Heart right ventricle (tissue), 16 donors: ENCODE results near the gene CASK. TPM values are rescaled to one million over a fixed set of nuclear protein-coding genes. Genes with fewer than 3 reads are reported as not detected.
A peak's percentile ranks its signal among the peaks of the same experiment; 100 is the strongest.

ENCODE experiments used
- ATAC-seq, 8 donors: fragments of 200-7000 bp; cut with Tn5 transposase; one replicate each; pipeline ENCODE4 v1.9.1; 2020; ENCODE audit warnings: mild to moderate bottlenecking in 8 of 8, moderate library complexity in 8 of 8, moderate number of reproducible peaks in 1 of 8
- DNase-seq, 2 donors: peaks; one replicate each; pipeline ENCODE4 v3.0.0-alpha.2; 2020
- H3K27ac ChIP-seq, 10 donors: fragments of 200-600 bp; sonication (generic) in 2 of 10; one replicate each; pipeline versions ENCODE4 v1.5.0 to v1.8.0; 2020 to 2022; ENCODE audit warnings: mild to moderate bottlenecking in 3 of 10
- H3K27me3 ChIP-seq, 7 donors: fragments of 200-600 bp; one replicate each; pipeline ENCODE4 v1.8.0; 2021 to 2022; ENCODE audit warnings: mild to moderate bottlenecking in 2 of 7
- H3K36me3 ChIP-seq, 9 donors: fragments of 200-600 bp; sonication (generic) in 1 of 9; one replicate each; pipeline versions ENCODE4 v1.5.0 to v1.8.0; 2020 to 2022; ENCODE audit warnings: mild to moderate bottlenecking in 2 of 9
- H3K4me1 ChIP-seq, 9 donors: fragments of 200-600 bp; sonication (generic) in 1 of 9; one replicate each; pipeline versions ENCODE4 v1.5.0 to v1.8.0; 2020 to 2022; ENCODE audit warnings: mild to moderate bottlenecking in 4 of 9
- H3K4me3 ChIP-seq, 10 donors: fragments of 200-600 bp; sonication (generic) in 2 of 10; one replicate each; pipeline versions ENCODE4 v1.5.0 to v1.8.0; 2020 to 2022; ENCODE audit warnings: mild to moderate bottlenecking in 7 of 10, moderate library complexity in 2 of 10
- H3K9me3 ChIP-seq, 11 donors: fragments of 200-600 bp in 10 of 11; sonication (generic) in 2 of 11; one replicate each; pipeline versions ENCODE4 v1.5.0 to v1.8.0; 2013 to 2022; ENCODE audit warnings: mild to moderate bottlenecking in 2 of 11, control low read depth in 1 of 11, moderate library complexity in 1 of 11
- WGBS, 2 donors: extraction: QIAGEN DNeasy Blood & Tissue Kit; methylation state at CpG; one replicate each; pipeline ENCODE4 v1.1.7; 2013; ENCODE audit warnings: inconsistent platforms in 1 of 2; 5-methylcytosine and 5-hydroxymethylcytosine counted together
- intact Hi-C, 10 donors: fragments of 100-400 bp; cut with DNase I; formaldehyde crosslinking; loops; one replicate each; pipeline versions ENCODE4 v1.11.1 to v1.14.2; 2022
- polyA plus RNA-seq, 2 donors: library from polyadenylated mRNA; stranded (reverse); fragments of 200-250 nt; gene quantifications; one replicate each; pipeline ENCODE4 v1.2.3, GENCODE V29; 2013
- total RNA-seq, 10 donors: library from RNA; stranded (reverse); fragmentation: NEBNext Ultra II Directional in 3 of 10; extraction: Animal tissue kit (Norgen Biotek cat#: 25700) in 3 of 10; gene quantifications; one replicate each; pipeline versions ENCODE4 v1.2.1 to v1.2.4, GENCODE V29; 2021 to 2023
- TF ChIP-seq, protein P1 (sequence below), 9 donors: fragments of 200-600 bp; sonication (generic) in 2 of 9; IDR thresholded peaks; one replicate each; pipeline versions ENCODE4 v1.5.0 to v1.8.0; 2021 to 2022; ENCODE audit warnings: antibody characterized with exemption in 9 of 9, mild to moderate bottlenecking in 5 of 9, moderate library complexity in 1 of 9
- donor health status: Arrhythmogenic right ventricular cardiomyopathy.
- donor health status: ischemic (EF 13 %, LVEDD 7.1; RV severe dilation, severe dysfunction).
- donor health status: healthy with polysubstance abuse.
- donor health status: DM: no; HTN: yes; CAD: no.
- donor health status: DM: no; HTN: no; CAD: no.
- donor health status: ischemic (EF 25% LVEDD 6.9; RV normal size, moderate dysfunction).
- donor health status: ischemic (EF 25% LVEDD 5.7; RV mildly dilated, moderate dysfunction).
- donor health status: healthy.
- donor health status: DM: yes; HTN: yes; CAD: no.
- donor health status: Ischemic cardiomyopathy.
- donor health status: ischemic (EF 35%, LVEDD 5.7; RV mildly dilated, moderate dysfunction).
- donor health status: nonischemic (EF 11% LVEDD 7.7; RV severe dilation, severe dysfunction).
- donor health status: DM: yes; HTN: yes; CAD: no.
- donor health status: PGD.
- donor health status: ischemic (EF 29% LVEDD 5.4; RV normal size, mild dysfunction).
- donor health status: nonischemic (EF 23%, LVEDD 6.1; RV moderate dilation, normal function).

The CASK gene
- total and polyA plus RNA-seq, 12 donors, result 2.2 to 20.7 (median 12.7) TPM

DNA sequence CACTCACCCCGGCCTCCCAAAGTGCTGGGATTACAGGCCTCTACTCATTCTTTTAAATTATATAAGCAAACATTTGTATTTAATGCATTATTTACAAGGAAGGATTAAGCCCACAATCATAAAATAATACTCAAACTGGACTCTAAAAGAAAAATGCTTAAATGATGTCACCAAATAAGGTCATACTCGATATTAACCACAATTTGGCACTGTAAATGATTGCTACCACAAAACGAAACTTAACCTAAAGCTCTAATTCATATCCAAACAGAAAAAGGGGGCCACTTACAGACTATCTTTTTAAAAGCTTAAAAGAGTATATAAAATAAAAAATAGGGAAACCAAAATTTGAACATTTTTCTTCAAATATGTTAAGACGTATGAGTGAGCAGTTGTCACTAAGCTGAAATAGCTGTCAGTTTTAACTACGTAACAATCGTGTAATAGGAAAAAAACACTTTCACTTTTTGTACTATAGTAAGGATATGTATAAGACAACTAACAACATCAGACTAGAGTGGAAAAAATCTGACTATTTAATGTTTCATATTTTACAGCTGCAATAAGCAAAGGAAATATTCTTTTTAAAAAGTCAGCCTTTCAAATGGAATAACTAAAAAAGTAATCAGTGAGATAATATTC, 342.8 kb downstream of the CASK start:
- 79 to 85% methylated on average over 6 of the region's 6 CpGs for WGBS, 2 donors
- peaks cover 0 to 19% (median 0%) of the 10 kb centered on the region in 7 donors for H3K27me3 ChIP-seq
- H3K27ac ChIP-seq, result no peak overlapping the region
- no peaks in the 10 kb centered on the region for H3K4me1 ChIP-seq
- DNase-seq (no peak), ATAC-seq (no peak)
- H3K4me3 ChIP-seq, result no peak overlapping the region
- H3K36me3 ChIP-seq, result peaks cover 0 to 29% (median 0%) of the 10 kb centered on the region in 9 donors
- H3K9me3 ChIP-seq, result no peaks in the 10 kb centered on the region
- intact Hi-C loops, result no loop called here
- TF ChIP-seq, protein P1, sequence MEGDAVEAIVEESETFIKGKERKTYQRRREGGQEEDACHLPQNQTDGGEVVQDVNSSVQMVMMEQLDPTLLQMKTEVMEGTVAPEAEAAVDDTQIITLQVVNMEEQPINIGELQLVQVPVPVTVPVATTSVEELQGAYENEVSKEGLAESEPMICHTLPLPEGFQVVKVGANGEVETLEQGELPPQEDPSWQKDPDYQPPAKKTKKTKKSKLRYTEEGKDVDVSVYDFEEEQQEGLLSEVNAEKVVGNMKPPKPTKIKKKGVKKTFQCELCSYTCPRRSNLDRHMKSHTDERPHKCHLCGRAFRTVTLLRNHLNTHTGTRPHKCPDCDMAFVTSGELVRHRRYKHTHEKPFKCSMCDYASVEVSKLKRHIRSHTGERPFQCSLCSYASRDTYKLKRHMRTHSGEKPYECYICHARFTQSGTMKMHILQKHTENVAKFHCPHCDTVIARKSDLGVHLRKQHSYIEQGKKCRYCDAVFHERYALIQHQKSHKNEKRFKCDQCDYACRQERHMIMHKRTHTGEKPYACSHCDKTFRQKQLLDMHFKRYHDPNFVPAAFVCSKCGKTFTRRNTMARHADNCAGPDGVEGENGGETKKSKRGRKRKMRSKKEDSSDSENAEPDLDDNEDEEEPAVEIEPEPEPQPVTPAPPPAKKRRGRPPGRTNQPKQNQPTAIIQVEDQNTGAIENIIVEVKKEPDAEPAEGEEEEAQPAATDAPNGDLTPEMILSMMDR (IDR thresholded peaks at IDR 0.05), result no peak

DNA sequence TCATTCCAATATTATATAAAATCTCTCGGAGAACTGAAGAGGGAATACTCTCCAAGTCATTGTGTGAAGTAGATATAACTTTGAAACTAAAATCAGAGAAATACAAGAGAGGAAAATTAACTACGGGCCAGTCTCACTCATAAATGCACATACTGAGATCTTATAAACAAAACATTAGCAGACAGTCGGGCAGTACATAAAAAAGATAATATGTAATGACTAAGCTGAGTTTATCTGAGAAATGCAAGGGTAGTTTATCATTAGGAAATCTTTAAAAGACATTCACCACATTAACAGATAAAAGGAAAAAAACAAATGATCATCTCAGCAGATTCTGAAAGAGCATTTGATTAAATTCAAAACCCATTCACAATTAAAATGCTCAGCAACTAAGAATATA, 359.5 kb downstream of the CASK start:
- ATAC-seq (no peak), DNase-seq (no peak)
- no peaks in the 10 kb centered on the region for H3K36me3 ChIP-seq
- no peak overlapping the region for H3K4me3 ChIP-seq
- no peak overlapping the region for H3K27ac ChIP-seq
- intact Hi-C loops, result loop anchor here in 2 of 10 donors (10.0 kb wide), 1 partner anchor 191 kb away; no protein-coding TSS in a partner anchor
- H3K9me3 ChIP-seq, result peaks cover 0 to 7% (median 0%) of the 10 kb centered on the region in 11 donors
- TF ChIP-seq, protein P1 (IDR thresholded peaks at IDR 0.05), result no peak
- WGBS, 2 donors, result 74 to 79% methylated on average over 3 of the region's 3 CpGs
- H3K4me1 ChIP-seq, result peaks cover 0 to 28% (median 6%) of the 10 kb centered on the region in 9 donors
- H3K27me3 ChIP-seq, result peaks cover 0 to 14% (median 0%) of the 10 kb centered on the region in 7 donors

DNA sequence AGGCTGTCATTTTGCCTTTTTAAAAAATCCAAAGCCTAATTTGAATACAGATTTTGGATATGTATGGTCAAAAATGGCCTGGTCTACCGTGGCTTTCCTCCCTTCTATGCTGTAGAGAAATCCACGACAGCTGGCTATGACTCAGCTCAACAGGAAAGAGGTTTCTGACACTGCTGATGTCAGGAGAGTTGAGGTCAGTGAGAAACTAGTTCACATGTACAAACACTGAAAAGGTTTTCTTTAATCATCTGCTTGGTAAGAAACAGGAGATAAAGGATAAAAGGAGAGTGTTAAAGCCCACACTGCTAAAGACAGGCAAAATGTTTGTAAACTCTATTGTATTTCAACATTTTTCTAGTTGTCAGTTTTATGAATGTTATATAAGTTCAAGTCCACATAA, 362.3 kb downstream of the CASK start:
- DNase-seq (peak in 1 of 2 donors; percentile 31), ATAC-seq (peak in 6 of 8 donors; percentile 68 to 91 (median 74))
- no peaks in the 10 kb centered on the region for H3K36me3 ChIP-seq
- H3K9me3 ChIP-seq, result no peaks in the 10 kb centered on the region
- intact Hi-C loops, result loop anchor here in 2 of 10 donors (10.0 kb wide), 1 partner anchor 194 kb away; no protein-coding TSS in a partner anchor
- H3K4me3 ChIP-seq, result no peak overlapping the region
- peak overlapping the region in 5 of 10 donors; percentile 48 to 77 (median 60) for H3K27ac ChIP-seq
- H3K4me1 ChIP-seq, result peaks cover 0 to 31% (median 6%) of the 10 kb centered on the region in 9 donors
- WGBS, 2 donors, result 33 to 42% methylated on average over 2 of the region's 2 CpGs
- H3K27me3 ChIP-seq, result peaks cover 0 to 32% (median 0%) of the 10 kb centered on the region in 7 donors
- TF ChIP-seq, protein P1 (IDR thresholded peaks at IDR 0.05), result no peak

DNA sequence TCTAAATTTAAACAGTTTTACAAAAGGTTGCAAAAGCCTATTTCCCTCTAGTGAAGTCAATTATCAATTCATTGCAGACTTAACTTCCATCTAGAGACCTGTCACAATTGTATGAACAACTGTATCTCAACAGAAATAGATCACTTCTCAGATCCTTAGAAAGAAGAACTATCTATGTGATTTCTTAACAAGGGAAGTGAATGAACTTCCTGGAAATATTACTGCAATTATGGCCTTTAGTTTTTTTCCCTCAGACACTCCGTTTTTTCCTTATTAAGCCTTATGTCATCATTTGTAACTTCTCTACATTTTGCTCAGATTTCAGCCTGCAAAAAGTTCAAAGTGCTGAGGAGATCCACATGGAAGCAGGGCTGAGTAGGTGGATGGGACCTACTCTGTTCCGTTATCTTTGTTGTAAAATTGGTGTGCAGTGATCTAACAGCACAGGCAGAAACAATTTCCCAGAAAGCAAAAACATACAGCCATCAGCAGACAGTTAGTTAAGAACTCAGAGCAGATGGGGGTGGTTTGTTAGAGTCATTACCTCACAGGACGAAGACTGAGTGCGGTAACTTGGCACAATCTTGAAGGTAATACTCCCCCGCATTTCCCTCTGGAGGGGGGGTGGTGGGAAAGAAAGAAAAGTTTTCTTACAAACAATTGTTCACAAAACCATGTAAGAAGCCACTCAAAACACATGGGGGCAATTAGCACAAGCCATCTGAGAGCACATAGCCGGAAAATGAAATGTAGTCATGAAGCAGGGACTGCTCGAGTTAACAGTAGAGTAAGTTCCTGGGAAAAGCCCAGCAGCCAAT, 363.9 kb downstream of the CASK start:
- Histone ChIP-seq H3K9me3 (no peaks in the 10 kb centered on the region), H3K4me3 (no peak overlapping the region), H3K27ac (peak overlapping the region in 6 of 10 donors; percentile 25 to 77 (median 56)), H3K36me3 (no peaks in the 10 kb centered on the region), H3K4me1 (peaks cover 0 to 31% (median 6%) of the 10 kb centered on the region in 9 donors), H3K27me3 (peaks cover 0 to 40% (median 0%) of the 10 kb centered on the region in 7 donors)
- DNase-seq, result peak in 1 of 2 donors; percentile 38
- peak in 7 of 8 donors; percentile 33 to 88 (median 67) for ATAC-seq
- 37 to 47% methylated on average over 7 of the region's 7 CpGs for WGBS, 2 donors
- TF ChIP-seq, protein P1 (IDR thresholded peaks at IDR 0.05), result no peak
- intact Hi-C loops, result loop anchor here in 5 of 10 donors (5.0 to 10.0 kb wide), 4 partner anchors 175 to 1995 kb away; no protein-coding TSS in a partner anchor
